H9 (cell line): Measurements from ENCODE around the gene PAM. TPM values are rescaled to one million over a fixed set of nuclear protein-coding genes. Genes with fewer than 3 reads are reported as not detected.

ENCODE experiments used
- DNase-seq: peaks from one replicate; pipeline ENCODE4 v3.0.0-alpha.2; 2017
- H2AFZ ChIP-seq: one replicate; pipeline ENCODE4 v1.6.1; 2013; ENCODE audit warnings: mild to moderate bottlenecking, low read length, control low read depth, moderate library complexity
- H2AK5ac ChIP-seq: 2 replicates; pipeline ENCODE4 v1.6.1; 2013; ENCODE audit warnings: low read length, control low read depth, mixed read lengths; ENCODE audit not compliant: insufficient read length
- H2BK120ac ChIP-seq: one replicate; pipeline ENCODE4 v1.6.1; 2013; ENCODE audit warnings: low read depth, mild to moderate bottlenecking, low read length, control low read depth, inconsistent platforms; ENCODE audit not compliant: poor library complexity, severe bottlenecking
- H2BK12ac ChIP-seq: 2 replicates; pipeline ENCODE4 v1.6.1; 2013; ENCODE audit warnings: low read length, control low read depth, mixed read lengths, low read depth; ENCODE audit not compliant: insufficient read length
- H2BK15ac ChIP-seq: 2 replicates; pipeline ENCODE4 v1.6.1; 2013; ENCODE audit warnings: low read depth, low read length, control low read depth
- H2BK20ac ChIP-seq: one replicate; pipeline ENCODE4 v1.6.1; 2013; ENCODE audit warnings: low read depth, mild to moderate bottlenecking, low read length, control low read depth, inconsistent platforms; ENCODE audit not compliant: poor library complexity, severe bottlenecking
- H2BK5ac ChIP-seq: 2 replicates; pipeline ENCODE4 v1.6.1; 2013; ENCODE audit warnings: low read length, control low read depth, mixed read lengths; ENCODE audit not compliant: insufficient read length
- H3K14ac ChIP-seq: 2 replicates; pipeline ENCODE4 v1.6.1; 2013; ENCODE audit warnings: low read length, control low read depth; ENCODE audit not compliant: insufficient read depth
- H3K18ac ChIP-seq: 2 replicates; pipeline ENCODE4 v1.6.1; 2013; ENCODE audit warnings: low read depth, mild to moderate bottlenecking, mixed read lengths, low read length, control low read depth; ENCODE audit not compliant: insufficient read length
- H3K23ac ChIP-seq: 2 replicates; pipeline ENCODE4 v1.6.1; 2013; ENCODE audit warnings: low read length, control low read depth, mixed read lengths, low read depth; ENCODE audit not compliant: insufficient read length
- H3K23me2 ChIP-seq: 2 replicates; pipeline ENCODE4 v1.6.1; 2013; ENCODE audit warnings: low read depth, mild to moderate bottlenecking, mixed read lengths, low read length, control low read depth; ENCODE audit not compliant: insufficient read length, poor library complexity, severe bottlenecking
- H3K27ac ChIP-seq: 2 replicates; pipeline ENCODE4 v1.5.1; 2013; ENCODE audit warnings: low read length, control low read depth, mixed read lengths, low read depth; ENCODE audit not compliant: insufficient read length
- H3K27me3 ChIP-seq: 2 replicates; pipeline ENCODE4 v1.6.1; 2013; ENCODE audit warnings: low read length, control low read depth, inconsistent platforms; ENCODE audit not compliant: insufficient read depth
- H3K4ac ChIP-seq: 2 replicates; pipeline ENCODE4 v1.6.1; 2013; ENCODE audit warnings: low read depth, mild to moderate bottlenecking, control low read depth, inconsistent platforms, low read length, moderate library complexity
- H3K4me1 ChIP-seq: 2 replicates; pipeline ENCODE4 v1.6.1; 2013; ENCODE audit warnings: low read length, control low read depth, inconsistent platforms; ENCODE audit not compliant: insufficient read depth
- H3K4me2 ChIP-seq: 2 replicates; pipeline ENCODE4 v1.6.1; 2013; ENCODE audit warnings: low read length, control low read depth, mixed read lengths; ENCODE audit not compliant: insufficient read length, insufficient read depth
- H3K56ac ChIP-seq: 2 replicates; pipeline ENCODE4 v1.6.1; 2013; ENCODE audit warnings: low read depth, mild to moderate bottlenecking, mixed read lengths, low read length, control low read depth; ENCODE audit not compliant: insufficient read length
- H3K79me1 ChIP-seq: 2 replicates; pipeline ENCODE4 v1.6.1; 2013; ENCODE audit warnings: low read depth, mild to moderate bottlenecking, moderate library complexity, low read length, control low read depth, inconsistent platforms; ENCODE audit not compliant: insufficient read depth, poor library complexity, severe bottlenecking
- H3K79me2 ChIP-seq: 2 replicates; pipeline ENCODE4 v1.6.1; 2013; ENCODE audit warnings: low read length, control low read depth, inconsistent platforms; ENCODE audit not compliant: insufficient read depth
- H3K9ac ChIP-seq: 2 replicates; pipeline ENCODE4 v1.6.1; 2013; ENCODE audit warnings: low read length, control low read depth, mixed read lengths; ENCODE audit not compliant: insufficient read length; ENCODE audit errors: extremely low read depth
- H3K9me3 ChIP-seq: one replicate; pipeline ENCODE4 v1.6.1; 2013; ENCODE audit warnings: low read depth, low read length, inconsistent platforms; ENCODE audit not compliant: control insufficient read depth
- H3T11ph ChIP-seq: one replicate; pipeline ENCODE4 v1.6.1; 2013; ENCODE audit warnings: mild to moderate bottlenecking, low read length, control low read depth, inconsistent platforms
- H4K20me1 ChIP-seq: one replicate; pipeline ENCODE4 v1.6.1; 2013; ENCODE audit not compliant: control insufficient read depth, insufficient read length, insufficient read depth
- H4K5ac ChIP-seq: 2 replicates; pipeline ENCODE4 v1.6.1; 2013; ENCODE audit warnings: low read depth, mild to moderate bottlenecking, mixed read lengths, low read length, control low read depth; ENCODE audit not compliant: insufficient read length
- H4K8ac ChIP-seq: replicated peaks from 2 replicates; pipeline ENCODE4 v1.6.1; 2013; ENCODE audit warnings: low read length, control low read depth, mixed read lengths, low read depth; ENCODE audit not compliant: insufficient read length
- H4K91ac ChIP-seq: 2 replicates; pipeline ENCODE4 v1.6.1; 2013; ENCODE audit warnings: low read depth, mild to moderate bottlenecking, moderate library complexity, mixed read lengths, low read length, control low read depth; ENCODE audit not compliant: insufficient read length
- H3K27ac Mint-ChIP-seq, 3 experiments: 2 replicates in 2 of 3; 3 replicates in 1 of 3; pipeline ENCODE4 v1.8.0; 2020 to 2021; ENCODE audit warnings: mixed read lengths in 3 of 3, mild to moderate bottlenecking in 1 of 3, moderate library complexity in 1 of 3
- H3K27me3 Mint-ChIP-seq: 2 replicates; pipeline ENCODE4 v1.8.0; 2021; ENCODE audit warnings: low read depth, mild to moderate bottlenecking, moderate library complexity, mixed read lengths
- H3K36me3 Mint-ChIP-seq, 3 experiments: 2 replicates in 2 of 3; 3 replicates in 1 of 3; pipeline ENCODE4 v1.8.0; 2020 to 2021; ENCODE audit warnings: low read depth in 3 of 3, mixed read lengths in 3 of 3; ENCODE audit not compliant: insufficient read depth in 1 of 3
- H3K4me1 Mint-ChIP-seq, 2 experiments: 2 replicates each; pipeline ENCODE4 v1.8.0; 2020; ENCODE audit warnings: mixed read lengths in 2 of 2
- H3K4me3 Mint-ChIP-seq, 2 experiments: 2 replicates in 1 of 2; 3 replicates in 1 of 2; pipeline ENCODE4 v1.8.0; 2020 to 2021; ENCODE audit warnings: mild to moderate bottlenecking in 2 of 2, mixed read lengths in 2 of 2, moderate library complexity in 1 of 2
- H3K9me3 Mint-ChIP-seq, 2 experiments: 2 replicates in 1 of 2; 3 replicates in 1 of 2; pipeline ENCODE4 v1.8.0; 2020; ENCODE audit warnings: mild to moderate bottlenecking in 2 of 2, mixed read lengths in 2 of 2, moderate library complexity in 1 of 2
- CTCF ChIP-seq: fragments of 200-600 bp; sonication (generic); conservative IDR thresholded peaks from 3 replicates; pipeline ENCODE4 v1.8.0; 2021; ENCODE audit warnings: antibody characterized with exemption, mild to moderate bottlenecking
- WGBS: extraction: QIAGEN DNeasy Blood & Tissue Kit; methylation state at CpG from one replicate; pipeline ENCODE4 v1.1.7; 2013; ENCODE audit warnings: missing lambda C conversion rate, low lambda C conversion rate, mixed read lengths; ENCODE audit not compliant: insufficient read length; ENCODE audit errors: extremely low coverage; 5-methylcytosine and 5-hydroxymethylcytosine counted together
- total RNA-seq: library from RNA; stranded (reverse); gene quantifications from 2 replicates; pipeline ENCODE4 v1.2.1, GENCODE V29; 2021

PAM gene
- total RNA-seq, 1 experiment from 2014 or later, result 31.5 TPM

GRCh38 chr5:103060424-103060954, 305.4 kb downstream of the PAM start:
- peaks cover 21 to 34% of the 10 kb centered on the region in 2 experiments for H3K4me1 Mint-ChIP-seq
- H2AFZ ChIP-seq, result no peak overlapping the region
- H3K18ac ChIP-seq, result no peak overlapping the region
- H3K27ac Mint-ChIP-seq, result no peak overlapping the region
- no peak overlapping the region for H2BK120ac ChIP-seq
- no peak overlapping the region for H3K14ac ChIP-seq
- no peak overlapping the region for H4K91ac ChIP-seq
- no peaks in the 10 kb centered on the region; the same call in 1 of the 2 replicates for H3K27me3 Mint-ChIP-seq
- no peak overlapping the region for H3K56ac ChIP-seq
- H2BK15ac ChIP-seq, result no peak overlapping the region
- no peak overlapping the region for H4K8ac ChIP-seq
- H2BK20ac ChIP-seq, result no peak overlapping the region
- H3K23me2 ChIP-seq, result no peaks in the 10 kb centered on the region
- no peaks in the 10 kb centered on the region for H3K79me1 ChIP-seq
- no peak overlapping the region for H3T11ph ChIP-seq
- H3K27ac ChIP-seq, result no peak overlapping the region
- H2BK5ac ChIP-seq, result no peak overlapping the region
- no peak overlapping the region for H3K23ac ChIP-seq
- no peak for TF ChIP-seq CTCF
- H3K9ac ChIP-seq, result no peak overlapping the region
- no peak overlapping the region for H3K4me3 Mint-ChIP-seq
- H3K4me1 ChIP-seq, result peaks cover 8% of the 10 kb centered on the region; the same call in 1 of the 2 replicates
- no peaks in the 10 kb centered on the region for H3K79me2 ChIP-seq
- no peaks in the 10 kb centered on the region for H4K20me1 ChIP-seq
- H2AK5ac ChIP-seq, result no peak overlapping the region
- no CpG with 5 or more reads among the region's 3 CpGs for WGBS
- DNase-seq, result no peak
- H3K36me3 Mint-ChIP-seq, result peaks cover 0 to 3% (median 3%) of the 10 kb centered on the region in 3 experiments; a peak in 3 of 7 replicates
- H4K5ac ChIP-seq, result no peak overlapping the region
- H3K27me3 ChIP-seq, result no peaks in the 10 kb centered on the region
- no peak overlapping the region for H3K4me2 ChIP-seq
- no peaks in the 10 kb centered on the region for H3K9me3 ChIP-seq
- H3K4ac ChIP-seq, result no peak overlapping the region
- peaks cover 3% of the 10 kb centered on the region in 2 experiments for H3K9me3 Mint-ChIP-seq
- H2BK12ac ChIP-seq, result no peak overlapping the region
